Ovary (tissue), 3 donors: ENCODE results near the gene PCARE.

Source experiments
- CTCF ChIP-seq, 3 donors: fragments of 450-650 bp in 2 of 3; fragments of 200-600 bp in 1 of 3; IDR thresholded peaks; one replicate each; pipeline versions ENCODE4 v1.5.1 to v1.8.0; 2016 to 2022; ENCODE audit warnings: antibody characterized with exemption in 3 of 3, mild to moderate bottlenecking in 1 of 3
- POLR2A ChIP-seq: fragments of 450-650 bp; IDR thresholded peaks from one replicate; pipeline ENCODE4 v1.6.1; 2017; ENCODE audit warnings: antibody characterized with exemption, mild to moderate bottlenecking, moderate library complexity
- donor health status: DM: no; HTN: no; CAD: no.

- no peak for TF ChIP-seq POLR2A
- no peak for TF ChIP-seq CTCF (IDR thresholded peaks at IDR 0.05)
Observed at GRCh38 chr2:29061176-29061575, 13.1 kb downstream of the PCARE start.
